ENCODE measurements around the gene CPT1B. TPM values are rescaled to one million over a fixed set of nuclear protein-coding genes. Genes with fewer than 3 reads are reported as not detected.
A peak's percentile ranks its signal among the peaks of the same experiment; 100 is the strongest.

CPT1B gene
- 100 to 1,000 TPM in 1 of 2 donors, 10 to 100 TPM in 1; 83.5 to 105 TPM for total RNA-seq
- polyA plus RNA-seq (2013, experiment 1 of 2): 58.2 TPM
- 46.6 TPM for polyA plus RNA-seq (2013, experiment 2 of 2)
- long read RNA-seq, experiment 1, partial matches to known transcripts: 0 of 1 reads
- long read RNA-seq, experiment 1, other reads (novel, unspliced or antisense): 1 of 1 reads
- long read RNA-seq, experiment 2, partial matches to known transcripts: 1 of 4 reads
- long read RNA-seq, experiment 2, other reads (novel, unspliced or antisense): 3 of 4 reads
- long read RNA-seq, experiment 3, partial matches to known transcripts: 2 of 7 reads
- long read RNA-seq, experiment 3, other reads (novel, unspliced or antisense): 4 of 7 reads
- long read RNA-seq, experiment 4: 0 reads

DNA sequence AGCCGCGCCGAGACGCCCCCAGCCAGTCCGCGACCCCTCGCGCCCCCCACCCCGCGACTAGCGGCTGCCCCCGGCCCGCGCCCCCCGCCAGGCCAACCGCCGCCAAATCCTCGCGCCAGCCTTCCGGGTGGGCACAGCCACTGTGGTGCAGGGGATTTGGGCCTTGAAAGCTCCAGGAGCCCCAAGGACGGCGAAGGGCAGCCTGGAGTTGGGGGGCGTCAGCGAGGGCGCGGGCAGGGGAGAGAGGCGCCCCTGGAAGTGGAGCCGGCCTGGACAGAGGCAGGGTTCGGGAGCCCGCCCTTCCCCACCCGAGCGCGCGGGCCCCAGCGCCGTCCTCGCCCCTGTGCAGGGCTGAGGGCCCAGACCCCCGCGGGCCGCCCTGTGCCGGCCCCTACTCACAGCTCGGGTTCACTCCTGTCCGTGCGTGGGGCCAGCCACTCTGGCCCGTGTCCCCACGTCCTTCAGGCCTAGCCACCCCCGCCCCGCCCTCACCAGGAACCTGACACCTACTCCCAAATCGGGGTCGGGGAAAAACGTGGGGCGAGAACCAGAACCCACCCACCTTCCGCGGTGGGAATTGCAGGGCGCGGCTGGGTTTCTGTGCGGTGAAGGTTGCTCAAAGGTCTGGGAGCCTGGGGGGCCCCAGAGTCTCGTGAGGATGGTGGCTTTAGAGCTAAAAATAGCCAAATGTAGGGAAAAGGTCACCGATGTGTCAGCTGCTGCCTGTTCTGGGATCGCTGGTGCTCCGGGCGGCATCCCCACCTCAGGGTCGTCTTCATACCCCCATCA is at the start of gene CPT1B:
CPT1B (minus strand) TSS at position 441 of the 789 bp plus-strand sequence. CDS start 512 bp downstream, outside the sequence.
- H3K4me1 Mint-ChIP-seq: no peaks in the 10 kb centered on the region
- Histone ChIP-seq H3K36me3 (ENCODE audit: control insufficient read depth, insufficient read depth, low read length) (peaks cover 47% of the 10 kb centered on the region), H3K4me3 (ENCODE audit: low read length) (no peak within 1 kb of the TSS), H3K9ac (ENCODE audit: extremely low read depth, low read length, poor library complexity, severe bottlenecking) (no peak within 1 kb of the TSS), H3K27ac (ENCODE audit: low read depth, low read length) (no peak within 1 kb of the TSS), H3K9me3 (ENCODE audit: control insufficient read depth, low read length) (no peaks in the 10 kb centered on the region), H3K4me1 (ENCODE audit: control insufficient read depth, insufficient read depth, low read length) (peaks cover 3% of the 10 kb centered on the region), H3K27me3 (ENCODE audit: control insufficient read depth, insufficient read depth, low read length, poor library complexity, severe bottlenecking) (no peaks in the 10 kb centered on the region)
- WGBS, 2 experiments (ENCODE audit: insufficient coverage in 1 of 2, insufficient read length in 1 of 2): 93 to 95% methylated on average over 22 to 63 of the region's 63 CpGs
- no peak within 1 kb of the TSS for H3K4me3 Mint-ChIP-seq
- H3K27ac Mint-ChIP-seq: no peak within 1 kb of the TSS
- peaks cover 26% of the 10 kb centered on the region for H3K36me3 Mint-ChIP-seq (ENCODE audit: low read depth)
- no peaks in the 10 kb centered on the region for H3K27me3 Mint-ChIP-seq (ENCODE audit: insufficient read depth)
- TF ChIP-seq CTCF (conservative IDR thresholded peaks at IDR 0.05): peak; percentile 11
- no peaks in the 10 kb centered on the region for H3K9me3 Mint-ChIP-seq
- no peak for DNase-seq

DNA sequence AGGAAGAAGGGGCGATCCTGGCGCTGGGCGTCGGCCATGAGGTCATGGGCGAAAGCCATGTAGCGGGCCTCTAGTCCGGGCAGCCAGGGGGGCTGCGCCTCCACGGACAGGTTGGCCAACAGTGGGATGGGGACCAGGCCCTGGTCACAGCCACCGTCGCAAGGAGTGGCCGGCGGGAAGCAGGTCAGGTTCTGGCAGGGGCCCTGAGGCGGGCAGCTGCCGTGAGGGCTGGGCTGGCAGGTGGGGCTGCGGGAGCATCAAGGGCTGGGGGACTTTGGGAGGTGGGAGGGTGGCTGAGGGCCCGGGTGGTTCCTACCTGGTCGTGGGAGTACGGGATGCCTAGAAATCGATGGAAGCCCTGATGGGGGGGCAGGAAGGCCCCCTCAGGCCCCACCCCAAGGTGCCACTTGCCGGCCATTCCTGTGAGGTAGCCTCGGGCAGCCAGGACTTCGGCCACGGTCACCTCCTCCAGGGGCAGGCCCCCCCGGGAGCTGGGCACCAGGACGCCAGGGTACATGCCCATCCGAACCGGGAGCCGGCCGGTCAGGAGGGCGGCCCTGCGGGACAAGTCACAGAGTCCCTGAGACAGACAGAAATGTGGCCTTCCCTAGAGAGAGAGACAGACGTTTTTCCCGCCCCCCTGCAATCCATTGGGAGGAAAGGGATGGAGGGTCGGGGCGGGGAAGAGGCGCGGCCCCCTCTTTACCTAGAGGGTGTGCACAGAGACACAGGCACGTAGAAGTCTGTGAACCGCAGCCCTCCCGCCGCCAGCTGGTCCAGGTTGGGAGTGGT is 48.8 kb upstream of the CPT1B start:
- H3K4me1 Mint-ChIP-seq: peaks cover 6% of the 10 kb centered on the region
- H3K36me3 Mint-ChIP-seq (ENCODE audit: low read depth): no peaks in the 10 kb centered on the region
- no peak for TF ChIP-seq CTCF (conservative IDR thresholded peaks at IDR 0.05)
- Histone ChIP-seq H3K9me3 (ENCODE audit: control insufficient read depth, low read length) (no peaks in the 10 kb centered on the region), H3K4me3 (ENCODE audit: low read length) (peak overlapping the region; percentile 82), H3K27ac (ENCODE audit: low read depth, low read length) (no peak overlapping the region), H3K36me3 (ENCODE audit: control insufficient read depth, insufficient read depth, low read length) (no peaks in the 10 kb centered on the region), H3K27me3 (ENCODE audit: control insufficient read depth, insufficient read depth, low read length, poor library complexity, severe bottlenecking) (peaks cover under 1% of the 10 kb centered on the region), H3K4me1 (ENCODE audit: control insufficient read depth, insufficient read depth, low read length) (peaks cover 4% of the 10 kb centered on the region), H3K9ac (ENCODE audit: extremely low read depth, low read length, poor library complexity, severe bottlenecking) (no peak overlapping the region)
- peak overlapping the region; percentile 73 for H3K4me3 Mint-ChIP-seq
- 73 to 86% methylated on average over 18 to 42 of the region's 42 CpGs for WGBS, 2 experiments (ENCODE audit: insufficient coverage in 1 of 2, insufficient read length in 1 of 2)
- no peak overlapping the region for H3K27ac Mint-ChIP-seq
- H3K27me3 Mint-ChIP-seq (ENCODE audit: insufficient read depth): peaks cover 16% of the 10 kb centered on the region
- H3K9me3 Mint-ChIP-seq: no peaks in the 10 kb centered on the region
- peak; percentile 43 for DNase-seq

GRCh38 chr22:50626314-50626849 is 48.2 kb upstream of the CPT1B start:
- H3K4me1 Mint-ChIP-seq: peaks cover 10% of the 10 kb centered on the region

More at GRCh38 chr22:50626314-50626849, 48.2 kb upstream of the CPT1B start:
- 91 to 98% methylated on average over 8 to 12 of the region's 12 CpGs for WGBS, 2 experiments (ENCODE audit: insufficient coverage in 1 of 2, insufficient read length in 1 of 2)
- Mint-ChIP-seq H3K36me3 (ENCODE audit: low read depth) (no peaks in the 10 kb centered on the region), H3K9me3 (no peaks in the 10 kb centered on the region), H3K27ac (no peak overlapping the region), H3K27me3 (ENCODE audit: insufficient read depth) (peaks cover 20% of the 10 kb centered on the region), H3K4me3 (peak overlapping the region; percentile 19)
- Histone ChIP-seq H3K9me3 (ENCODE audit: control insufficient read depth, low read length) (no peaks in the 10 kb centered on the region), H3K4me3 (ENCODE audit: low read length) (no peak overlapping the region), H3K4me1 (ENCODE audit: control insufficient read depth, insufficient read depth, low read length) (peaks cover 4% of the 10 kb centered on the region), H3K27me3 (ENCODE audit: control insufficient read depth, insufficient read depth, low read length, poor library complexity, severe bottlenecking) (peaks cover 7% of the 10 kb centered on the region), H3K9ac (ENCODE audit: extremely low read depth, low read length, poor library complexity, severe bottlenecking) (no peak overlapping the region), H3K36me3 (ENCODE audit: control insufficient read depth, insufficient read depth, low read length) (no peaks in the 10 kb centered on the region), H3K27ac (ENCODE audit: low read depth, low read length) (no peak overlapping the region)
- TF ChIP-seq CTCF (conservative IDR thresholded peaks at IDR 0.05): no peak
- no peak for DNase-seq

Data from endodermal cell (in vitro differentiated cells).